ENCODE results near the gene SLC35F1.

GRCh38 chr6:118353564-118353963, 446.5 kb downstream of the SLC35F1 start:
- TF ChIP-seq POLR2AphosphoS5 (IDR thresholded peaks at IDR 0.05; ENCODE audit: insufficient read depth, low read depth, low read length) (no peak), CTCF (IDR thresholded peaks at IDR 0.05; ENCODE audit: extremely low read depth in 1 of 2, insufficient read depth in 1 of 2, low read depth in 1 of 2, low read length in 2 of 2) (no peak), POLR2A (IDR thresholded peaks at IDR 0.05; ENCODE audit: low read depth, low read length) (no peak), EZH2 (IDR thresholded peaks at IDR 0.05; ENCODE audit: borderline replicate concordance, low read depth, low read length, severe bottlenecking) (no peak), FOS (IDR thresholded peaks at IDR 0.05; ENCODE audit: borderline replicate concordance, insufficient read depth, low read length) (no peak), GATA2 (IDR thresholded peaks at IDR 0.05; ENCODE audit: insufficient read depth, insufficient read length, low read depth, low read length) (no peak), MAX (IDR thresholded peaks at IDR 0.05; ENCODE audit: insufficient read depth, insufficient read length) (no peak), MYC (IDR thresholded peaks at IDR 0.05; ENCODE audit: low read depth, low read length) (no peak)

All from endothelial cell of umbilical vein (primary cell).